HEK293T (cell line): ENCODE results near the gene LGMN.

Source experiments
- ARNT ChIP-seq: fragments of 450-650 bp; IDR thresholded peaks from 2 replicates; pipeline ENCODE4 v1.6.1; 2017; ENCODE audit warnings: mild to moderate bottlenecking
- CTBP1 ChIP-seq: fragments of 450-650 bp; IDR thresholded peaks from 2 replicates; pipeline ENCODE4 v1.6.1; 2016; ENCODE audit warnings: borderline replicate concordance
- ELF4 ChIP-seq: fragments of 450-650 bp; IDR thresholded peaks from 2 replicates; pipeline ENCODE4 v1.6.1; 2017; ENCODE audit warnings: antibody characterized with exemption
- FOXM1 ChIP-seq: fragments of 450-650 bp; IDR thresholded peaks from 2 replicates; pipeline ENCODE4 v1.6.1; 2017; ENCODE audit warnings: mild to moderate bottlenecking, borderline replicate concordance
- NFRKB ChIP-seq: fragments of 450-650 bp; IDR thresholded peaks from 2 replicates; pipeline ENCODE4 v1.6.1; 2016; ENCODE audit warnings: mild to moderate bottlenecking, moderate library complexity
- SP1 ChIP-seq: fragments of 450-650 bp; IDR thresholded peaks from 2 replicates; pipeline ENCODE4 v1.6.1; 2017
- TARDBP ChIP-seq: fragments of 450-650 bp; IDR thresholded peaks from 2 replicates; pipeline ENCODE4 v1.6.1; 2016
- ZNF384 ChIP-seq: fragments of 450-650 bp; IDR thresholded peaks from 2 replicates; pipeline ENCODE4 v1.6.1; 2016

DNA sequence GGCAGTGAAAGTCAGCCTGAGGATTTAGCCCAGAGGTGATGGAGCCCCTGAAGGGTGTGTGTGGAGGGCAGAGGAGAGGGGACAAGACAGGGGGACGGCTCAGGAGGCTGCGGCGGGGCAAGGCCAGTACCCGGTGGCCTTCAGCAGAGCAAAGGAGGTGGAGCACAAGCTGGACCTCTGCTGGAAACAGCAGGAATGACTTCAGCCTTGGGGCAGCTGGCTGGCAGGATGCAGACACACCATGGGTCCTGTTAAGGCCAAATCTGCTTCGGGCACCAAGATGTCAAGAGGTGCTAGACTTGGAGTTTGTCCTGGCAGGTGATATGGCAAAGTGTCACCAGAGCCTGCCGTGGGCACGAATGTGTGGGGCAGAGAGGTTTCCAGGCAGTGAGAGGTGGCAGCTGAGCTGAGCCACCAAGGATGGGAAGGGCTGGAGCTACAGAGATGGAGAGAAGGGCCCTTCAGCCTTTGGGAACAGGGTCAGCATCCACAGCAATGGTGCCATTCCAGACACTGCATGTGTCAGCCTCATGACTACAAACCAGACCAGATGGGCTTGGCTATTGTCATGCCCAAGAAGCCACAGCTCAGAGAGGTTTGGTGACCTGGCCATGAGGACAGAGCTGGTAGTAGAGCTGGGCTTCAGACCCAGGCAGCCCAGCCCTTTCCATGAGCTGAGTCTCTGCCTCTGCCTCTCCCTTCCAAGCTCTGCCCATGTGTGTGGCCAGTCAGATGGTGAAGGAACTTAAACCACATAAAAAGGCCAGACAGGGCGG is 91.9 kb downstream of the LGMN start:
- TF ChIP-seq TARDBP (no peak), NFRKB (no peak), SP1 (no peak), ZNF384 (no peak), CTBP1 (no peak), ELF4 (no peak), FOXM1 (no peak), ARNT (no peak)
